ENCODE measurements around the gene LETM1. TPM values are rescaled to one million over a fixed set of nuclear protein-coding genes. Genes with fewer than 3 reads are reported as not detected.

The LETM1 gene
- total RNA-seq, 1 donor, result 51.7 TPM

DNA sequence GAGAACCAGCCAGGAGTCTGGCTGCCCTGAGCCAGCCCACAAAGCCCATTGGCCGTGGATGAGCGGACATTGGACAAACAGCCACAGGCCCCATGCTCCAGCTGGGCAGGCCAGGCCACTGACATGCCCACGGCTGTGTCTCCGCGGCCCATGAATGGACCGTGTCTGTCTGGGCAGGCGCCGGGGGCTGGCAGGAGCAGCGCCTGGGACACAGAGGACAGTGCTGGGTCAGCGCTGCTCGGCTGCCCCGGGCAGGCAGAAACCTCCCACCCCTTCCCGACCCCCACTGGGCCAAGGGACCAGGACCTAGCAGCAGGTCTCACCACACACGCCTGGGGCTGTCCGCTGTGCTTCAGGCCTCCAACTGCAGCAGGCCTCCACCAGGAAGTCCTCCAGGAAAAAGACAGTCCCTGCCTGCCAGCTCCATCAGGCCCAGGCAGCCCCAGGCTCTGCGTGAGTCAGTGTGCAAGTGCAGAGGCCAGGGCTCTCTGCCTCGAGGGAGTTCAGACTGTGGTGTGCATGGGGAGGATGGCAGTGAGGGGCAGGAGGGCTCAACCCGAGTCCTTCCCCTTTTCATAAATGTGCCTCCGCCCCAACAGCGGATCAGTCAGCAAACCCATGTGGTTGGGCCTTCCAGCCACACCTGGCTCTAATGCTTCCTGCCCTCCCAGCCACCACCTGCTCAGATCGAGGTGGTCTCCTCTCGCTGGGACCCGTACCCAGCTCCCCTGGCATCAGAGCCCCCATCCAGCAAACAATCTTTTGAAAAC, 80.0 kb downstream of the LETM1 start:
- no peak for DNase-seq (ENCODE audit: low read depth)
- H3K4me3 ChIP-seq (ENCODE audit: low read depth, low read length), result no peak overlapping the region
- TF ChIP-seq CTCF (IDR thresholded peaks at IDR 0.05; ENCODE audit: insufficient read depth, low read length), result no peak

GRCh38 chr4:1773754-1774153, 82.2 kb downstream of the LETM1 start:
- H3K4me3 ChIP-seq (ENCODE audit: low read depth, low read length), result no peak overlapping the region

DNA sequence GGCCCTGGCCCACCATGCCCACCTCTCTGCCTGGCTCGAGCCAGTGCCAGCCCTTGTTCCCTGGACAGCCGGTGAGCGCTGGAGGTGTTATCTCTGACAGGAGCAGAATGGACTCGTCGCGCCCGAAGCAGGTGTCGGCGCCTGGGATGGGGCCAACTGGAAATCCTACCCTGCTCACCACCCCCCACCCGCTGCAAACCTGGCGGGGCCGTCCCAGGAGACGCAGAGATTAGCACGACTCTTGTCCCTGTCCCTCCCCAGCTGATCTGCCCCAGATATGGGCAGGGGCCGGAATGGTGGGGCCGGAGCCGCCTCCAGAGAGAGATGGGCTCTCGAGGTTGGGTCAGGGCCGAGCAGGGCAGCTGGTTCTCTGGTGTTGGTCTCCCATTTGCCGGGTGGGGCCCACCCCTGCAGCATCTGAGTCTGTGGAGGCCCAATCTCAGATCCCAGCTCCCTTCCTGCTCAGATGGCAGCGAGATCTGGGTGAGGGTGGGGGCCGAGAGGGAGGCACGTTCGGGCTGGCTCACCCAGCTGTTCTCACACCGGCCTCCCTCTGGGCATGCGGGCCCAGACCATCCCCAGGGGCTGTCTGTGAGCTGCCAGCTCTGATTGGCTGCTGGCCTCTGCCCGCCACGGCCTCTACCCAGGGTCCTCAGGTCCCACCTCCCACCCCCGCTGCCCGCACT, 83.0 kb downstream of the LETM1 start:
- TF ChIP-seq CTCF (IDR thresholded peaks at IDR 0.05; ENCODE audit: insufficient read depth, low read length), result no peak
- no peak for DNase-seq (ENCODE audit: low read depth)
- H3K4me3 ChIP-seq (ENCODE audit: low read depth, low read length), result no peak overlapping the region

More at GRCh38 chr4:1773754-1774153, 82.2 kb downstream of the LETM1 start:
- no peak for TF ChIP-seq CTCF (IDR thresholded peaks at IDR 0.05; ENCODE audit: insufficient read depth, low read length)
- no peak for DNase-seq (ENCODE audit: low read depth)

DNA sequence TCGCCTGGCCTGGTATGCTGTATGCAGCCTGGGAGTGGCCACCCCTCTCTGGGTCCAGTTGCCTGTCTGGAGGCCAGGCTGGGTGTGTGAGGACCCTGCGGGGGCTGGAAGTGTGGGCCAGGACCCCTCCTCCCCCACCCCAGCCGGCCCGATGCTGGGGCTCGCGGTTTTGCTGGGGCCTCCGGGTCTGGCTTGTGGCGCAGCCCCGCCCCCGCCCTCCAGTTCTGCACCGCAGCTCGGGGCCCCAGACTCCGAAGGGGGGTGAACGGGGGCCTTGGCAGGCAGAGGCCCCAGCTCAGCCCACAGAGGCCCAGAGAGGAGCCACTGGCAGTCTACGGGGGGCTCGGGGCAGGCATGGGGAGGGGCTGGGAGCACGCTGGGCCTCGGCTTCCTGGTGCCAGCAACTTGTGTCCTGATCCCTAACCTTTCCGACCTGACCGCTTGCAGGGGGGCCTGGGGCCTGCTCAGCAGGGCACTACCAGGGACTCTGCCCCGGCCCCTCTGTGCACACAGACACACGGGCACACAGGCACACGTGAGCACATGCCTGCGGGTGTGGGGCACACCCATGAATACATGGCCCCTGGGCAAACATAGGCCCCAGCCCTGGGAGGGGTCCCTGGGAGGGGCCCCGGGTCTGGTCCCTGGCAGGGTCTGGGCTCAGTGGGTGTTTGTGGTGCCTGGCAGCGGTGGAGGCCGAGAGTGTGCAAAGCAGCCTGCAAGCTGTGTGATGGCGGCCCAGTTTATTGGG, 84.2 kb downstream of the LETM1 start:
- TF ChIP-seq CTCF (IDR thresholded peaks at IDR 0.05; ENCODE audit: insufficient read depth, low read length), result no peak
- no peak for DNase-seq (ENCODE audit: low read depth)
- no peak overlapping the region for H3K4me3 ChIP-seq (ENCODE audit: low read depth, low read length)

GRCh38 chr4:1770791-1771231, 85.1 kb downstream of the LETM1 start:
- no peak overlapping the region for H3K4me3 ChIP-seq (ENCODE audit: low read depth, low read length)
- TF ChIP-seq CTCF (IDR thresholded peaks at IDR 0.05; ENCODE audit: insufficient read depth, low read length), result no peak
- no peak for DNase-seq (ENCODE audit: low read depth)

DNA sequence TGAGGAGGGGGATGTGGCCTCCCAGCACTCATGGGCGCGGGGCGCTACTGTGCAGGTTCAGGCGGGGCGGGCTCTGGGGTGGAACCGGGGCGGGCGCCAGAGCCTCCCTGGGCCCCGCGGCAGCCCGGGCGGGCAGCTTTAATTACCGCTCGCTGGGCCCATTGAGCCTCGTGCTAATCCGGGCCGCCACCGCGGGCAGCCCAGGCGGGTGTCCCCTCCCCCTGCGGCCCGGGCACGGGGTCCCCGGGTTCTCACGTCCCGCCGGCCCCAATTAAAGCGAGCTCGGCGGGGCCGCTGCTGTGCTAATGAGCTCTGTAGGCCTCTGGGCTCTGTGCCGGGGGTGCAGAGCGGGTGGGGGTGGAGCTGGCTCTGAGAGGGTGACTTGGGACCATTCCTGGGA, 85.7 kb downstream of the LETM1 start:
- no peak for DNase-seq (ENCODE audit: low read depth)
- H3K4me3 ChIP-seq (ENCODE audit: low read depth, low read length), result no peak overlapping the region
- TF ChIP-seq CTCF (IDR thresholded peaks at IDR 0.05; ENCODE audit: insufficient read depth, low read length), result no peak

Measured in fibroblast of the aortic adventitia (primary cell).